ENCODE measurements around the gene CCDC12. TPM values are rescaled to one million over a fixed set of nuclear protein-coding genes. Genes with fewer than 3 reads are reported as not detected.
"Not testable (repeated sequence)": the region's sequence is repeated elsewhere in the genome, so short reads cannot be mapped to it uniquely, and the experiment has no call there.

CCDC12 gene
- total RNA-seq, 1 donor from 2014 or later = 25.2 TPM

- peak in 1 of 2 donors; percentile 40 for DNase-seq (ENCODE audit: low read depth in 2 of 2)
Measured at GRCh38 chr3:46981932-46982471, 5.5 kb upstream of the CCDC12 start.

GRCh38 chr3:46979958-46980497 lies 3.5 kb upstream of the CCDC12 start:
- DNase-seq (ENCODE audit: low read depth in 2 of 2) = no peak

DNA sequence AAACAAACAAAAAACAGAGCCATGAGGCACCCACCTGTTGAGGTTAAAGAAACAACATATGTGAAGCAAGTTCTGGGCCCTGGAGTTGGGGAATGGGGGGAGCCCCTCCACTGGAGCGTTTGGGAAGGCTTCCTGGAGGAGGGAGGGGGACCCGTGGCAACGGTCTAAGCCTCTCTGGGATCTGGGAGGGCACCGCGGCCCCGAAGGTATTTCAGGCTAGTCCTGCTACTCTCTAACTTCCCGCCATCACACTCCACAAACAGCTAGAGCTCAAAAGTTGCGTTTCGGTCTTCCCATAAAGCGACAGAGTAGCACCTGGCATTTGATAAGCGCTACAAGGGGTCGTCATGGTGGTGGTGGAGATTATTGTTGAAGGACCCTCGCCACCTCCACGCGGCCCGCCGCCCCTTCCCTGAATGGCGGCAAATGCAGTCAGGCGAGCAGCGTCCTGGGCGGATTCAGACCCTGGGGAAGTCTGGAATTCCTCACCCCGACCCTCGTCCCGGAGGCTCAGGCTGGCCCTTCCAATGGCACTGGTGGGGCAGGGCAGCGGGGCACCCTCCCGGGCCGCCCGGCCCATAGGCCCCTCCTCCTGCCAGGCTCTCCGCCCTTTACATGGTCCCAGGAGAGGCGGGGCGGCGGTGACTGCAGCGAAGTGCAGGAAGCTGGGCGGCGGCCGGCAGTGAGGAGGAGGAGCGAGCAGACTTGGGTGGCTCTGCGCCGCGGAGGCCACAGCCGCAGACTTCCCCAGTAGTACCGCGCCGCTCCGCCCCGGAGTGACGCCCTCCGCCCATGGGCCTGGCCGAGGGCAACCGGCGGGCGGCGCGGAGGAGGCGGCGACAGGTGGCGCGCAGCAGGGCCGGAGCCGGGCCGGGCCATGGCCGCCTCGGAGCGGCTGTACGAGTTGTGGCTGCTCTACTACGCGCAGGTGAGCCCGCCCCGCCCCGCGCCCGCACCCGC lies 2.7 kb upstream of the CCDC12 start, which contains the start of gene NBEAL2:
NBEAL2 (plus strand) TSS at position 682 of the 960 bp plus-strand sequence; CDS start at position 878, 196 bp downstream.
- DNase-seq (ENCODE audit: low read depth in 2 of 2) = peak; percentile 67 to 95

GRCh38 chr3:46978381-46978780 lies 1.8 kb upstream of the CCDC12 start:
- no peak for DNase-seq (ENCODE audit: low read depth in 2 of 2)

DNA sequence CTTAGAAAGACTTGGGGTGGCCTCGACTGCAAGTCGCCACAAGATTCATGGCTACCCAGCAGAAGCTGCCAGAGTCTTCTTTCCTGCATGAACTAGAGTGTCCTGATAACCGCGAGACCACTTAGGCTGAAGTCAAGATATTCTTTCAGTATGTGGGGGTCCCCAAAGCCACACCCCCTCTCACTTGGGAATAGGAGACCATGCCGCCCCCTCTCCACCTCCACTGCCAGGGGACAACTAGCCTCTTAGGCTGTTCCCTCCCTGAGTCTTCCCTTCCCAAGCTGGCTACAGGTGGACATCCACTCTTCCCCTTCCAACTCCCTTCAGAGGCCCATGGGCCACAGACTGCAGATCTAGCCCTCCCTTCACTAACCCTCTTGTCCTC lies 1.3 kb upstream of the CCDC12 start:
- no peak for DNase-seq (ENCODE audit: low read depth in 2 of 2)

DNA sequence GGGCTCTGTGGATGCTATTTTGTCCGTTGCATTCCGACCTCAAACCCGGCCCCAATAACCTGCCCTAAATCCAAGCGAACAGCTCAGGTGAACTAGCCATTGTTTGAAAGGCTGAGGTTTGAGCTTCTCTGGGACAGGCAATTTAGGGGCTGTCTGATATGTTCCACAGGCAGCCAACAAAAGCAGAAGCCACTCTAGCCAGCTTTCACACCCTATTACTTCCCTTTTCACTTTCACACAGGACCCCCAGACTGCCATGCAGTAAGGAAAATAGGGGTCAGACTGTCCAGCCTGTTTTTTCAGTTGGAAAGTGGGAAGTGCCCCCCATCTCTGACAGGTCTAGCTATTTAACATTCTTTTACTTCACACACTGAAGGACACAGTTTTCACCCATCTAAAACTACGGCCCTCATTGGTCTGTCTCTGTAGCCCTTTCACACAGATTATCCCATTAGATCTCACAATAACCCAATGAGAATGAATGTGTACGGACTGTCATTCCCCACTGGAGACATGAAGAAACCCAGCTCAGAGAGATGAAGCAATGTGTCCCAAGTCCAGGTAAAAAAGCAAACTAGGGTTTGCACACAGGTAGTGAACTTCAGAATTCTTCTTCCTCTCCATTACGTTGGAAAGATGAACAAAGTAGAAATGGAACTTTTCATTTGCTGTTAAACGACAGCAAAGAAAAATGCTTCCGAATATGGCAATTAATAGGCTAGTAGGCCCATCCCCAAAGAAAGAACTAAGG lies 1.9 kb downstream of the CCDC12 start:
- DNase-seq (ENCODE audit: low read depth in 2 of 2) = no peak

DNA sequence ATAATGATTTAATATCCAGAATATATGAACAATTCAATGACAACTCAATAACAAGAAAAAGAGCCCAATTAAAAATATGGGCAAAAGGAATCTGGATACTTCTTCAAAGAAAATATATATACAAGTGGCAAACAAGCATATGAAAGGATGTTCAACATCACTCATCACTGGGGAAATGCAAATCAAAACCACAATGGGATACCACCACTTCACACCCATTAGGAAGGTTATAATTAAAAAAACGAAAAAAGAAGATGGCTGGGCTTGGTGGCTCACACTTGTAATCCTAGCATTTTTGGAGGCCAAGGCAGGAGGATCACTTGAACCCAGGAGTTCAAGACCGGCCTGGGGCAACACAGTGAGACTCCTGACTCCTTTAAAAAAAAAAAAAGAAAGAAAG lies 4.1 kb downstream of the CCDC12 start:
- DNase-seq (ENCODE audit: low read depth in 2 of 2) = no peak

DNA sequence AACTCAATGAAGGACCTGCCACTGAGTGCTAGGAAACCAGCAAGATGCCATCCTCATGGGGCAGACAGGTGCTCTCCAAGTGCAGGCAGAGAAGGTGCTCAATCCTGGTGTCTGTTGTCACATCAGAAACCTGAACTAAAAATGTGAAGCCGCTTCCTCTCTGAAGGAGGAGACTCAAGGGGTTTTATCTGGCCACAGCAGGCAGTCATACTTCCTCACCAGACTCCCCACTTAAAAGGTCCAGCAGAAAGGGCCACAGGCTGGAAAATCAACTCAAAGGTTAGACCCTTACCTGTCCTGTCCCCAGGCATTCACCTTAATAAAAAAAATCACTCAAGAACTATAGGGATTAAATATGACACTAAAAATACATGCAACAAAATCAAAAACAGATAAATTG lies 4.8 kb downstream of the CCDC12 start:
- no peak for DNase-seq (ENCODE audit: low read depth in 2 of 2)

GRCh38 chr3:46971151-46971550 lies 5.4 kb downstream of the CCDC12 start:
- no peak for DNase-seq (ENCODE audit: low read depth in 2 of 2)

GRCh38 chr3:46970391-46971091 lies 6.0 kb downstream of the CCDC12 start:
- DNase-seq (ENCODE audit: low read depth in 2 of 2) = peak; percentile 39 to 46

- no peak for DNase-seq (ENCODE audit: low read depth in 2 of 2)
Measured at GRCh38 chr3:46968783-46969428, 7.6 kb downstream of the CCDC12 start.

DNA sequence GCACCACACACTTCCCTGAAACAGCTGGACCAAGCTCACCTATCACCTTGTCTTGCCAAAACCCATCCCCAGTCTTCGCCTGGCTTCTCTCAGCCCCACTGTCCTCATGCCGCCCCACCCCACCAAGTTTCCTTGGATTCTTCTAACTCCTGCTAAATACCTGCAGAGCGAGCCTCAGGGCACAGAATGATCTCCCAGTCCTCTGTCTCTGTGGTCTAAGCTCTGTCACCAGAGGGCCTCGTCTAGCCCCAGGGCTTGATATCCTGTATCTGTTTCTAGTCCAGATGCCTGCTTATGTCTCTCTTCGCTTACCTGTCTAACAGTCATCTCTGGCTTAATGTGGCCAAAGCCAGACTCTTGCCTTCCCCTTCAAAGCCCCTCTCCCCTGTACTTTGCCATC lies 9.7 kb downstream of the CCDC12 start:
- DNase-seq (ENCODE audit: low read depth in 2 of 2) = no peak

DNA sequence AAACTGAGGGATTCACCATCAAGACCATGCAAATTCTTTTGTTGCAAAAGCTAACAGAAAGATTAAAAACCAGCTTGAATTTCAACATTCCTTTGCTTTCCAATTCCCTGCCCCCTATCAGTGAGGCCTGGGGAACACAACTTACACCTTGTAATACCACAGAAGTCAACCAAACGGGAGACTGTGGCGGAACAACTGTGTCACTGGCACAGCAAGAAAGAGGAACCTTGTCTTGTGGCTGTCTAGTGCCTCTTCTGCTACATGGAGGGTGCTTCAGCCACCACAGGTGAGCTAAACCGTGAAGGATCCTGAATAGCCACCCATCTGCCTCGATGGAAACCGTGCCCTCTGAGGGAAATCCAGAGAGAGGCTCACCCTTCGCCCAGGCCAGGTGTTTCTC lies 11.4 kb downstream of the CCDC12 start:
- DNase-seq (ENCODE audit: low read depth in 2 of 2) = no peak

DNA sequence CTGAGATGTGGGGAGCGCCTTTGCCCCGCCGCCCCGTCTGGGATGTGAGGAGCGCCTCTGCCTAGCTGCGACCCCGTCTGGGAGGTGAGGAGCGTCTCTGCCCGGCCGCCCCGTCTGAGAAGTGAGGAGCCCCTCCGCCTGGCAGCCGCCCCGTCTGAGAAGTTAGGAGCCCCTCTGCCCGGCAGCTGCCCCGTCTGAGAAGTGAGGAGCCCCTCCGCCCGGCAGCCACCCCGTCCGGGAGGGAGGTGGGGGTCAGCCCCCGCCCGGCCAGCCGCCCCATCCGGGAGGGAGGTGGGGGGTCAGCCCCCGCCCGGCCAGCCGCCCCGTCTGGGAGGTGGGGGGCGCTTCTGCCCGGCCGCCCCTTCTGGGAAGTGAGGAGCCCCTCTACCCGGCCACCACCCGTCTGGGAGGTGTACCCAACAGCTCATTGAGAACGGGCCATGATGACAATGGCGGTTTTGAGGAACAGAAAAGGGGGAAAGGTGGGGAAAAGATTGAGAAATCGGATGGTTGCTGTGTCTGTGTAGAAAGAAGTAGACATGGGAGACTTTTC lies 12.4 kb downstream of the CCDC12 start:
- not testable (repeated sequence) for DNase-seq (ENCODE audit: low read depth in 2 of 2)

- DNase-seq (ENCODE audit: low read depth in 2 of 2) = no peak
Measured at GRCh38 chr3:46962990-46963389, 13.6 kb downstream of the CCDC12 start.

- no peak for DNase-seq (ENCODE audit: low read depth in 2 of 2)
Measured at GRCh38 chr3:46962427-46962826, 14.1 kb downstream of the CCDC12 start.

DNA sequence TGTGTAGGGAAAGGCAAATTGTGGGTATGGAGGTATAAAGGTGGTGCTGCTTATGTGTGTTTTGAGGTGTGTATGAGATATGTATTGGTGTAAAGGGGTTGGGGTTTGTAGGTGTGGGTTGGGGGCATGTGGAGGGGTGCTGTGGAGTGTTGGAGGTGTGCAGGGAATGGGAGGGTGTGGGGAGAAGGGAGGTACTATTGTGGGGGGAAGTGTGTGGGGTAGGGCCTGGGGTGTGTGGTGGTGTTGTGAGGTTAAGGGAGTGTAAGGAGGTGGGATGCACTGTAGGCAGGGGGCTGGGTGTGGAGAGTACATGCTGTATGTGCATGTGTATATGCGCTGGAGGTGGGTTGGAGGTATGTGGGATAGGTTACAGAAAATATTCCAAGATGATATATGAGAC lies 15.7 kb downstream of the CCDC12 start:
- no peak for DNase-seq (ENCODE audit: low read depth in 2 of 2)

DNA sequence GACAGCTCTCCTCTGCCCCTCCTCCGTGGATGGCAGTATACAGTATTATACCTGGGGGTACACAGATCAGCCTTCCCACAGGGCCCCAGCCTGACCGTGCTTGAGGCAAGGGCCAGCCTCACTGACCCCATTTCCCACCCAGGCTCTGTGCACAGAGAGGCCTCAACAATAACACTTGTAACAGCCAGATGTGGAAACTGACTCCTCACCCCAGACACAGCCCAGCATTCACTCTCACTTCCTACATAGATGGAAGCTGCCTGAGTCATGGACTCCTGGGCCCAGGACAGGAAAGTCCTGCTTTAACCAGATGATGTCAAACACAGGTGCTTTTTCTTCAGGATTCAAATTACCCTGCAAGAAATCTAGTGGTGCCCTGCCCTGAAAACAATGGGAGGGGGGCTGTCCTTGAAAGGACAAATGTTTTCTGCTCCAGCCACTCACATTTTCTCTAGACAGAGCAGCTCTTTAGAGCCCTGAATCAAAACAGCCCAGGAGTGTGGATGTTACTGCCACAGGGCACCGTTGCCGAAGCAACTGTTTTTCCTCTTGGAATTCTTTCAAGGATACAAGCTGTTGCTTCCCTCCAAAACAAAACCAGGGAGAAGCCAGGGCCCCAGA lies 16.4 kb downstream of the CCDC12 start:
- DNase-seq (ENCODE audit: low read depth in 2 of 2) = peak; percentile 68 to 94

DNA sequence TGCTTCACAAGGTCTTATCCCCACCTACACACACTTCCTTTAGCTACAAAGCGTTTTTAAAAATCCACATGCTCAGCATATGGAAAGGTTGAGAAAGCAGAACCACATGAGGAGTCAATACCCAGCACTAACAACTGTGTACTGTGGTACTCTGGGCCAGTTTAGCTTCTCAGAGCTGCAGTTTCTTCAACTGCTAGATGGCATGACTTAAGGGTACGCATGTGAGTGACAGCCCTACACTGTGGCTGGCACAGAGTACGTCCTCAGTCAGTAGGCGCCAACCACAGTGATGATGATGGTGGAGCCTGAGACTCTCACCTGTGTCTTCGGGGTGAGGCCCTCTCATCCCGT lies 17.4 kb downstream of the CCDC12 start:
- DNase-seq (ENCODE audit: low read depth in 2 of 2) = no peak

All from dermis microvascular lymphatic vessel endothelial cell (primary cell).